Smooth muscle cell (in vitro differentiated cells): ENCODE data around the gene TBXA2R. TPM values are rescaled to one million over a fixed set of nuclear protein-coding genes. Genes with fewer than 3 reads are reported as not detected.
"Not testable (repeated sequence)": the region's sequence is repeated elsewhere in the genome, so short reads cannot be mapped to it uniquely, and the experiment has no call there.

Source experiments
- DNase-seq: peaks from one replicate; lab custom pipeline; 2025; ENCODE audit not compliant: unreplicated experiment; lab: John Stamatoyannopoulos, UW
- H2AFZ ChIP-seq: fragments of 200-600 bp; sonication (generic); 2 replicates; pipeline ENCODE4 v1.6.0; 2016; ENCODE audit warnings: antibody characterized with exemption, low read depth, mild to moderate bottlenecking
- H3F3A ChIP-seq: fragments of 200-600 bp; sonication (generic); 2 replicates; pipeline ENCODE4 v1.6.0; 2017; ENCODE audit warnings: antibody characterized with exemption, low read depth
- H3K27ac ChIP-seq: fragments of 200-600 bp; sonication (generic); 2 replicates; pipeline ENCODE4 v1.5.1; 2016; ENCODE audit warnings: low read depth, mild to moderate bottlenecking
- H3K27me3 ChIP-seq: fragments of 200-600 bp; sonication (generic); 2 replicates; pipeline ENCODE4 v1.6.1; 2016; ENCODE audit warnings: low read depth, mild to moderate bottlenecking
- H3K36me3 ChIP-seq: fragments of 200-600 bp; sonication (generic); 2 replicates; pipeline ENCODE4 v1.5.1; 2016; ENCODE audit warnings: low read depth
- H3K4me1 ChIP-seq: fragments of 200-600 bp; sonication (generic); 2 replicates; pipeline ENCODE4 v1.5.1; 2016; ENCODE audit warnings: low read depth
- H3K4me2 ChIP-seq: fragments of 200-600 bp; sonication (generic); 2 replicates; pipeline ENCODE4 v1.6.0; 2016; ENCODE audit warnings: mild to moderate bottlenecking
- H3K4me3 ChIP-seq: fragments of 200-600 bp; sonication (generic); 2 replicates; pipeline ENCODE4 v1.5.1; 2016; ENCODE audit warnings: mild to moderate bottlenecking
- H3K79me2 ChIP-seq: fragments of 200-600 bp; sonication (generic); 2 replicates; pipeline ENCODE4 v1.6.0; 2016; ENCODE audit warnings: low read depth, mild to moderate bottlenecking
- H3K9ac ChIP-seq: fragments of 200-600 bp; sonication (generic); 2 replicates; pipeline ENCODE4 v1.6.0; 2016; ENCODE audit warnings: low read depth
- H3K9me3 ChIP-seq: fragments of 200-600 bp; sonication (generic); replicated peaks from 2 replicates; pipeline ENCODE4 v1.5.1; 2016; ENCODE audit warnings: low read depth
- H4K20me1 ChIP-seq: fragments of 200-600 bp; sonication (generic); 2 replicates; pipeline ENCODE4 v1.6.0; 2016; ENCODE audit warnings: low read depth
- WGBS: methylation state at CpG from one replicate; pipeline ENCODE4 v1.1.7; 2016; ENCODE audit warnings: low lambda C conversion rate; 5-methylcytosine and 5-hydroxymethylcytosine counted together
- polyA plus RNA-seq: library from polyadenylated mRNA; unstranded; fragments of >200 nt; fragmentation: Nextera tagmentation; extraction: Ambion mirVana; gene quantifications from 2 replicates; pipeline ENCODE4 v1.2.1, GENCODE V29; 2016
- total RNA-seq: library from RNA; depleted of rRNA; stranded (reverse); fragments of >200 nt; gene quantifications from 2 replicates; pipeline ENCODE4 v1.2.3, GENCODE V29; 2014
- TF ChIP-seq, protein P1 (sequence below): fragments of 200-600 bp; sonication (generic); IDR thresholded peaks from 2 replicates; pipeline ENCODE4 v1.5.1; 2017; ENCODE audit warnings: borderline replicate concordance, mild to moderate bottlenecking, antibody characterized with exemption; ENCODE audit not compliant: insufficient read depth, poor library complexity, severe bottlenecking

The TBXA2R gene
- total and polyA plus RNA-seq, 2 experiments from 2014 or later = 1.7 to 9.3 TPM

DNA sequence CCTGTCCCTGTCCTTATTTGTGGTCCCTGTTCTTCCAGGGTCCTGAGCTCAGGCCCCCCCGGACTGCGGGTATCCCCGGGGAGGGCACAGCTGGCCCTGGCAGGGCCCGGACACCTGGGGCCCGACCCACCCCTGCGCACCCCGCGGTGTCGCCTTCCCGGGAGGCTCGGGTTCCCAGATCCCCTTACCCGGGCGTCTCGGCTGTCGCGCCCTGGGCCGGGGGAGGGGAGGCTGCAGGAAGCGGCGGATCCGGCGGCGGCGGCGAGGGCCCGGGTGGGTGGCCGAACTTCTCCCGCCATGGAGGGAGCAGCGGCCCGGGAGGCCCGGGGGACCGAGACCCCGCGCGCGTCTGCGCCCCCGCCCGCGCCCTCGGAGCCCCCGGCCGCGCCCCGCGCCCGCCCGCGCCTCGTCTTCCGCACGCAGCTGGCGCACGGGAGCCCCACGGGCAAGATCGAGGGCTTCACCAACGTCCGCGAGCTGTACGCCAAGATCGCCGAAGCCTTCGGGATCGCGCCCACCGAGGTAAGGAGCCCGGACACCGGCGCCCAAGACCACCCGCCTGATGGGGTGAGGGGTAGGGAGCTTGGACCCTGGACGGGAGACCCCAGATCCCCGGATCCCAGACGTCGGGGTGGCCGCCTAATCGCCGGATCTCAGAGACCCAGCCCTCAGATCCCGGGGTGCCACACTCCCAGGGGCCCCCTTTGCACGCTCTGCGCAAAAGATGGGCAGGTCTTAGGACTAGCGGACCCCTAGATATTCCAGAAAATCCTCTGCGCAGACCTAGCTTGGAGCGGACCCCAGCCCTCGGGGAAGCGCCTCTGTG lies 21.2 kb downstream of the TBXA2R start, which contains the start of gene GIPC3:
Gene GIPC3, plus strand, starts transcription at position 178 of the 826 bp plus-strand sequence. Its CDS starts 120 bp downstream, at position 298.
- DNase-seq = no peak
- Histone ChIP-seq H3K27me3 (peaks cover 18% of the 10 kb centered on the region), H3K79me2 (no peaks in the 10 kb centered on the region), H2AFZ (peak within 1 kb of the TSS; percentile 62), H3K9me3 (no peaks in the 10 kb centered on the region), H3K4me3 (peak within 1 kb of the TSS; percentile 29), H3K9ac (no peak within 1 kb of the TSS), H3K27ac (no peak within 1 kb of the TSS), H4K20me1 (no peaks in the 10 kb centered on the region), H3K36me3 (no peaks in the 10 kb centered on the region), H3K4me1 (peaks cover 4% of the 10 kb centered on the region), H3K4me2 (peak within 1 kb of the TSS; percentile 79), H3F3A (peaks cover 4% of the 10 kb centered on the region)
- WGBS = 20% methylated on average over 38 of the region's 84 CpGs
- TF ChIP-seq, protein P1, sequence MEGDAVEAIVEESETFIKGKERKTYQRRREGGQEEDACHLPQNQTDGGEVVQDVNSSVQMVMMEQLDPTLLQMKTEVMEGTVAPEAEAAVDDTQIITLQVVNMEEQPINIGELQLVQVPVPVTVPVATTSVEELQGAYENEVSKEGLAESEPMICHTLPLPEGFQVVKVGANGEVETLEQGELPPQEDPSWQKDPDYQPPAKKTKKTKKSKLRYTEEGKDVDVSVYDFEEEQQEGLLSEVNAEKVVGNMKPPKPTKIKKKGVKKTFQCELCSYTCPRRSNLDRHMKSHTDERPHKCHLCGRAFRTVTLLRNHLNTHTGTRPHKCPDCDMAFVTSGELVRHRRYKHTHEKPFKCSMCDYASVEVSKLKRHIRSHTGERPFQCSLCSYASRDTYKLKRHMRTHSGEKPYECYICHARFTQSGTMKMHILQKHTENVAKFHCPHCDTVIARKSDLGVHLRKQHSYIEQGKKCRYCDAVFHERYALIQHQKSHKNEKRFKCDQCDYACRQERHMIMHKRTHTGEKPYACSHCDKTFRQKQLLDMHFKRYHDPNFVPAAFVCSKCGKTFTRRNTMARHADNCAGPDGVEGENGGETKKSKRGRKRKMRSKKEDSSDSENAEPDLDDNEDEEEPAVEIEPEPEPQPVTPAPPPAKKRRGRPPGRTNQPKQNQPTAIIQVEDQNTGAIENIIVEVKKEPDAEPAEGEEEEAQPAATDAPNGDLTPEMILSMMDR = no peak

DNA sequence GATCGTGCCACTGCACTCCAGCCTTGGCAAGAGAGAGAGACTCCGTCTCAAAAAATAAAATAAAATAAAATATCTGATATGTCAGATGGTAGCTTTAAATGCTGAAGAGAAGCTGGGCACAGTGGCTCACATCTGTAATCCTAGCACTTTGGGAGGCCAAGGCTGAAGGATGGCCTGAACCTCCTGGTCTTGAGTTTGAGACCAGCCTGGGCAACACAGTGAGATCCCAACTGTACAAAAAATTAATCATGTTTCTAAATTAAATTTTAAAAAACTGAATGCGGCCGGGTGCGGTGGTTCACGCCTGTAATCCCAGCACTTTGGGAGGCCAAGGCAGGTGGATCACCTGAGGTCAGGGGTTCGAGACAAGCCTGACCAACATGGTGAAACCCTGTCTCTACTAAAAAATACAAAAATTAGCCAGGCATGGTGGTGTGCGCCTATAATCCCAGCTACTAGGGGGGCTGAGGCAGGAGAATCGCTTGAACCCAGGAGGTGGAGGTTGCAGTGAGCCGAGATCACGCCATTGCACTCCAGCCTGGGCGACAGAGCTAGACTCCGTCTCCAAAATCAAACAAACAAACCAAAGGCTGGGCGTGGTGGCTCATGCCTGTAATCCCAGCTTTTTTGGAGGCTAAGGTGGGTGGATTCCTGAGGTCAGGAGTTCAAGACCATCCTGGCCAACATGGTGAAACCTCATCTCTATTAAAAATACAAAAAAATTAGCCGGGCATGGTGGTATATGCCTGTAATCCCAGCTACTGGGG lies 22.5 kb downstream of the TBXA2R start:
- not testable (repeated sequence) for H3K27ac ChIP-seq, DNase-seq, H3K36me3 ChIP-seq, H3K9me3 ChIP-seq, H2AFZ ChIP-seq, H3K79me2 ChIP-seq, H3K4me1 ChIP-seq, H3K9ac ChIP-seq, H3K4me3 ChIP-seq, H4K20me1 ChIP-seq, H3K4me2 ChIP-seq
- Histone ChIP-seq H3F3A (peaks cover 14% of the 10 kb centered on the region), H3K27me3 (peaks cover 18% of the 10 kb centered on the region)
- 92% methylated on average over 15 of the region's 15 CpGs for WGBS

DNA sequence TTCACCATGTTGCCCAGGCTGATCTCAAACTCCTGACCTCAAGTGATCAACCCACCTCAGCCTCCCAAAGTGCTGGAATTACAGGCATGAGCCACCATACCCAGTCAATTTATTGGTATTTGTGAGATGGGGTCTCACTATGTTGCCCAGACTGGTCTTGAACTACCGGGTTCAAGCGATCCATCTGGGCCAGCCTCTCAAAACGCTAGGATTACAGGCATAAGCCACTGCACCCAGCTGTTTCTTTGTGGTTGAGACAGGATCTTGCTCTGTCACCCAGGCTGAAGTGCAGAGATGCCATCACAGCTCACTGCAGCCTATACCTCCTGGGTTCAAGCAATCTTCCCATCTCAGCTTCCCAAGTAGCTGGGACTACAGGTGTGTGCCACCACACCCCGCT lies 24.9 kb downstream of the TBXA2R start:
- H3K79me2 ChIP-seq, H3K36me3 ChIP-seq, H3K4me2 ChIP-seq, H3K4me3 ChIP-seq, H3K27ac ChIP-seq, H3K4me1 ChIP-seq, H3K9ac ChIP-seq, H2AFZ ChIP-seq, H3K9me3 ChIP-seq, DNase-seq: not testable (repeated sequence)
- peaks cover 18% of the 10 kb centered on the region for H3K27me3 ChIP-seq
- WGBS = 87% methylated on average over 4 of the region's 4 CpGs
- peaks cover 25% of the 10 kb centered on the region for H3F3A ChIP-seq
- peaks cover 16% of the 10 kb centered on the region for H4K20me1 ChIP-seq

DNA sequence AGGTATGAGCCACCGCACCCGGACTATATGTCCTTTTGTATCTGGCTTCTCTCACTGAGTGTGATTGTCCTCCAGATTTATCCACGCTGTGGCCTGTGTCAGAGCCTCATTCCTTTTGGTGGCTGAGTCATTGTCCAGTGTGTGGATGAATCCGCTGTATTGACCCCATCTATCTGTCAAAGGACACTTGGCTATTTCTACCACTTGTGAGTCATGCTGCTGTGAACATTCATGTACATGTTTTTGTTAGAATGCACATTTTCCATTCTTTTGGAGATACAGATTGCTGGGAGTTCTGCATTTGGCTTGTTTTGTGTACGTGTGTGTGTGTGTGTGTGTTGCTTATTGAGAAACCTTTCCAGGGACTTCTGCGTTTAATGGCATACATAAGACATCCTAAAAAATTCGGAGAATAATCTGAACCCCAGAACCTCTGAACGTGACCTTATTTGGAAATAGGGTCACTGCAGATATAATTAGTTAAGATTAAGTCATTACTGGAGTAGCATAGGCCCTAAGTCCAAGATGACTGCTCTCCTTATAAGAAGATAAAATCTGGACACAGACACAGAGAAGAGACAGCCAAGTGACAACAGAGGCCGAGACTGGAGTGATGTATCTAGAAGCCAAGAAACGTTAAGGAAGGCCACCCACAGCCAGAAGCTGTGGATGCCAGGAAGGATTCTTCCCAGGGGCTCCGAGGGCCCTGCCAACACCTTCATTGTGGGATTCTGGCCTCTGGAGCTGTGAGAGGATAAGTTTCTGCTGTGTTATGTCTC lies 26.3 kb downstream of the TBXA2R start:
- Histone ChIP-seq H2AFZ (no peak overlapping the region), H3K4me2 (peak overlapping the region; percentile 62), H3K27ac (peak overlapping the region; percentile 84), H3K36me3 (no peaks in the 10 kb centered on the region), H3K4me1 (peaks cover 10% of the 10 kb centered on the region), H3K79me2 (no peaks in the 10 kb centered on the region), H3K27me3 (peaks cover 9% of the 10 kb centered on the region), H3K4me3 (no peak overlapping the region), H4K20me1 (peaks cover 28% of the 10 kb centered on the region), H3K9ac (no peak overlapping the region), H3F3A (peaks cover 32% of the 10 kb centered on the region), H3K9me3 (no peaks in the 10 kb centered on the region)
- TF ChIP-seq, protein P1 = no peak
- DNase-seq = no peak
- 23% methylated on average over 11 of the region's 11 CpGs for WGBS
